K562 (cell line): ENCODE measurements around the gene GHSR. TPM values are rescaled to one million over a fixed set of nuclear protein-coding genes. Genes with fewer than 3 reads are reported as not detected.
"Not testable (repeated sequence)": the region's sequence is repeated elsewhere in the genome, so short reads cannot be mapped to it uniquely, and the experiment has no call there.

Experiments used
- ARID1B ChIP-seq: fragments of 450-650 bp; IDR thresholded peaks from 2 replicates; pipeline ENCODE4 v1.6.1; 2016; ENCODE audit warnings: antibody characterized with exemption, mild to moderate bottlenecking, inconsistent platforms
- ARID2 ChIP-seq: fragments of 450-650 bp; IDR thresholded peaks from 2 replicates; pipeline ENCODE4 v1.6.1; 2017; ENCODE audit warnings: antibody characterized with exemption, mild to moderate bottlenecking
- CTCF ChIP-seq, 3 experiments: IDR thresholded peaks in 2 of 3; conservative IDR thresholded peaks in 1 of 3; 2 replicates each; pipeline ENCODE4 v1.5.1; 2011 to 2012; ENCODE audit warnings: low read length in 3 of 3, mild to moderate bottlenecking in 3 of 3, control low read depth in 2 of 3, improper control_type of control experiment in 1 of 3, inconsistent platforms in 1 of 3, low read depth in 1 of 3, mixed read lengths in 1 of 3, moderate library complexity in 1 of 3; ENCODE audit not compliant: insufficient read depth in 2 of 3
- GATA2 ChIP-seq: sonication (generic); formaldehyde crosslinking; IDR thresholded peaks from 2 replicates; pipeline ENCODE4 v1.4.0; 2020; ENCODE audit warnings: mild to moderate bottlenecking, missing genetic modification reagents
- HDAC2 ChIP-seq: fragments of 450-650 bp; IDR thresholded peaks from 2 replicates; pipeline ENCODE4 v1.6.1; 2016; ENCODE audit warnings: mild to moderate bottlenecking
- HLTF ChIP-seq: fragments of 450-650 bp; IDR thresholded peaks from 2 replicates; pipeline ENCODE4 v1.6.1; 2016
- KDM1A ChIP-seq, 2 experiments: fragments of 450-650 bp; IDR thresholded peaks; 2 replicates each; pipeline ENCODE4 v1.6.1; 2016; ENCODE audit warnings: mild to moderate bottlenecking in 2 of 2
- MYC ChIP-seq, 2 experiments: fragments of 250-450 bp in 1 of 2; sonication (Bioruptor Pico) in 1 of 2; IDR thresholded peaks; 2 replicates each; pipeline versions ENCODE4 v1.5.1 to v1.6.1; 2012 to 2021; ENCODE audit warnings: low read depth in 2 of 2, borderline replicate concordance in 1 of 2, improper control_type of control experiment in 1 of 2, low read length in 1 of 2, mild to moderate bottlenecking in 1 of 2, moderate library complexity in 1 of 2
- NFATC3 ChIP-seq: fragments of 450-650 bp; IDR thresholded peaks from 2 replicates; pipeline ENCODE4 v1.6.1; 2017; ENCODE audit warnings: mild to moderate bottlenecking
- NFE2 ChIP-seq: IDR thresholded peaks from 2 replicates; pipeline ENCODE4 v1.6.1; 2014; ENCODE audit warnings: antibody characterized with exemption, low read depth
- NFIC ChIP-seq: fragments of 450-650 bp; IDR thresholded peaks from 2 replicates; pipeline ENCODE4 v1.6.1; 2017; ENCODE audit warnings: mild to moderate bottlenecking, inconsistent platforms
- RBM39 ChIP-seq: fragments of 200-400 bp; formaldehyde crosslinking; optimal IDR thresholded peaks from 2 replicates; pipeline ENCODE3; 2018; ENCODE audit warnings: low read depth, low read length
- RCOR1 ChIP-seq, 2 experiments: IDR thresholded peaks; 2 replicates each; pipeline ENCODE4 v1.6.1; 2012; ENCODE audit warnings: low read depth in 2 of 2, low read length in 2 of 2, borderline replicate concordance in 1 of 2, improper control_type of control experiment in 1 of 2
- SMC3 ChIP-seq: conservative IDR thresholded peaks from 2 replicates; pipeline ENCODE4 v1.6.1; 2011; ENCODE audit warnings: low read depth, low read length, improper control_type of control experiment; ENCODE audit not compliant: insufficient read depth
- SOX6 ChIP-seq: fragments of 450-650 bp; IDR thresholded peaks from 2 replicates; pipeline ENCODE4 v1.6.1; 2014; ENCODE audit warnings: mild to moderate bottlenecking
- THRAP3 ChIP-seq: fragments of 450-650 bp; IDR thresholded peaks from 2 replicates; pipeline ENCODE4 v1.6.1; 2016; ENCODE audit warnings: mild to moderate bottlenecking, inconsistent platforms, borderline replicate concordance
- TRIM25 ChIP-seq: fragments of 450-650 bp; IDR thresholded peaks from 2 replicates; pipeline ENCODE4 v1.7.0; 2016; ENCODE audit warnings: borderline replicate concordance
- polyA plus RNA-seq, 8 experiments: library from polyadenylated mRNA; depleted of rRNA in 4 of 8; stranded (reverse) in 5 of 8; unstranded in 3 of 8; fragments of >200 nt; fragmentation: Nextera tagmentation in 2 of 8; fragmentation: Illumina TruSeq in 1 of 8; extraction: Ambion mirVana in 2 of 8; extraction: Trizol in 1 of 8; gene quantifications; 2 replicates each; pipeline versions ENCODE4 v1.2.1 to v1.2.3, GENCODE V29; 2011 to 2014; ENCODE audit warnings: inconsistent platforms in 1 of 8, missing spikeins in 1 of 8
- total RNA-seq, 7 experiments: library from RNA; depleted of rRNA in 6 of 7; stranded (reverse); fragments of >200 nt in 6 of 7; fragmentation: Illumina TruSeq in 2 of 7; extraction: Trizol in 2 of 7; gene quantifications; 2 replicates each; pipeline versions ENCODE4 v1.2.1 to v1.2.3, GENCODE V29; 2011 to 2021; ENCODE audit warnings: low replicate concordance in 1 of 7
- TF ChIP-seq, protein P1 (sequence below): fragments of 450-650 bp; IDR thresholded peaks from 2 replicates; pipeline ENCODE4 v1.6.1; 2017; ENCODE audit warnings: antibody characterized with exemption, mild to moderate bottlenecking
- TF ChIP-seq, protein P2 (sequence below), 2 experiments: fragments of 450-650 bp; conservative IDR thresholded peaks; 2 replicates each; pipeline ENCODE4 v1.6.1; 2017; ENCODE audit warnings: mild to moderate bottlenecking in 2 of 2, moderate library complexity in 2 of 2

The GHSR gene
- total and polyA plus RNA-seq, 9 of the 15 experiments (the other 6 are each of a cell fraction or from before 2014, with no cell fraction given): not detected

- peak; percentile 65; the same call in 1 of the 2 replicates for TF ChIP-seq TRIM25
- TF ChIP-seq NFATC3: 0 out of 2 replicates have a peak, but pooled peaks have one; percentile 36
- 0 out of 4 replicates have a peak, but pooled peaks of 1 of the 2 experiments have one; percentile 9 for TF ChIP-seq KDM1A (IDR thresholded peaks at IDR 0.05)
- TF ChIP-seq NFIC: peak; percentile 6; the same call in 1 of the 2 replicates
- peak; percentile 64 for TF ChIP-seq GATA2 (CRISPR knock-in tag)
- TF ChIP-seq, protein P1, sequence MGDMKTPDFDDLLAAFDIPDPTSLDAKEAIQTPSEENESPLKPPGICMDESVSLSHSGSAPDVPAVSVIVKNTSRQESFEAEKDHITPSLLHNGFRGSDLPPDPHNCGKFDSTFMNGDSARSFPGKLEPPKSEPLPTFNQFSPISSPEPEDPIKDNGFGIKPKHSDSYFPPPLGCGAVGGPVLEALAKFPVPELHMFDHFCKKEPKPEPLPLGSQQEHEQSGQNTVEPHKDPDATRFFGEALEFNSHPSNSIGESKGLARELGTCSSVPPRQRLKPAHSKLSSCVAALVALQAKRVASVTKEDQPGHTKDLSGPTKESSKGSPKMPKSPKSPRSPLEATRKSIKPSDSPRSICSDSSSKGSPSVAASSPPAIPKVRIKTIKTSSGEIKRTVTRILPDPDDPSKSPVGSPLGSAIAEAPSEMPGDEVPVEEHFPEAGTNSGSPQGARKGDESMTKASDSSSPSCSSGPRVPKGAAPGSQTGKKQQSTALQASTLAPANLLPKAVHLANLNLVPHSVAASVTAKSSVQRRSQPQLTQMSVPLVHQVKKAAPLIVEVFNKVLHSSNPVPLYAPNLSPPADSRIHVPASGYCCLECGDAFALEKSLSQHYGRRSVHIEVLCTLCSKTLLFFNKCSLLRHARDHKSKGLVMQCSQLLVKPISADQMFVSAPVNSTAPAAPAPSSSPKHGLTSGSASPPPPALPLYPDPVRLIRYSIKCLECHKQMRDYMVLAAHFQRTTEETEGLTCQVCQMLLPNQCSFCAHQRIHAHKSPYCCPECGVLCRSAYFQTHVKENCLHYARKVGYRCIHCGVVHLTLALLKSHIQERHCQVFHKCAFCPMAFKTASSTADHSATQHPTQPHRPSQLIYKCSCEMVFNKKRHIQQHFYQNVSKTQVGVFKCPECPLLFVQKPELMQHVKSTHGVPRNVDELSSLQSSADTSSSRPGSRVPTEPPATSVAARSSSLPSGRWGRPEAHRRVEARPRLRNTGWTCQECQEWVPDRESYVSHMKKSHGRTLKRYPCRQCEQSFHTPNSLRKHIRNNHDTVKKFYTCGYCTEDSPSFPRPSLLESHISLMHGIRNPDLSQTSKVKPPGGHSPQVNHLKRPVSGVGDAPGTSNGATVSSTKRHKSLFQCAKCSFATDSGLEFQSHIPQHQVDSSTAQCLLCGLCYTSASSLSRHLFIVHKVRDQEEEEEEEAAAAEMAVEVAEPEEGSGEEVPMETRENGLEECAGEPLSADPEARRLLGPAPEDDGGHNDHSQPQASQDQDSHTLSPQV: peak; percentile 50; the same call in 1 of the 2 replicates
- TF ChIP-seq CTCF (IDR thresholded peaks at IDR 0.05 in 2 of 3, conservative IDR thresholded peaks at IDR 0.05 in 1 of 3; ENCODE audit: insufficient read depth in 2 of 3, low read depth in 1 of 3, low read length in 3 of 3): peak; percentile 72 to 84 (median 73)
- TF ChIP-seq NFE2: peak; percentile 91
- peak; percentile 72 for TF ChIP-seq SOX6
- peak; percentile 88 for TF ChIP-seq RBM39
- TF ChIP-seq HLTF: 0 out of 2 replicates have a peak, but pooled peaks have one; percentile 33
- peak; percentile 93 for TF ChIP-seq SMC3
- TF ChIP-seq HDAC2: 0 out of 2 replicates have a peak, but pooled peaks have one; percentile 19
- TF ChIP-seq RCOR1 (IDR thresholded peaks at IDR 0.05; ENCODE audit: borderline replicate concordance in 1 of 2, low read depth in 2 of 2, low read length in 2 of 2): 0 out of 4 replicates have a peak, but pooled peaks of 1 of the 2 experiments have one; percentile 16
- TF ChIP-seq, protein P2, sequence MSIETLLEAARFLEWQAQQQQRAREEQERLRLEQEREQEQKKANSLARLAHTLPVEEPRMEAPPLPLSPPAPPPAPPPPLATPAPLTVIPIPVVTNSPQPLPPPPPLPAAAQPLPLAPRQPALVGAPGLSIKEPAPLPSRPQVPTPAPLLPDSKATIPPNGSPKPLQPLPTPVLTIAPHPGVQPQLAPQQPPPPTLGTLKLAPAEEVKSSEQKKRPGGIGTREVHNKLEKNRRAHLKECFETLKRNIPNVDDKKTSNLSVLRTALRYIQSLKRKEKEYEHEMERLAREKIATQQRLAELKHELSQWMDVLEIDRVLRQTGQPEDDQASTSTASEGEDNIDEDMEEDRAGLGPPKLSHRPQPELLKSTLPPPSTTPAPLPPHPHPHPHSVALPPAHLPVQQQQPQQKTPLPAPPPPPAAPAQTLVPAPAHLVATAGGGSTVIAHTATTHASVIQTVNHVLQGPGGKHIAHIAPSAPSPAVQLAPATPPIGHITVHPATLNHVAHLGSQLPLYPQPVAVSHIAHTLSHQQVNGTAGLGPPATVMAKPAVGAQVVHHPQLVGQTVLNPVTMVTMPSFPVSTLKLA (conservative IDR thresholded peaks at IDR 0.05): peak; percentile 20 to 25; a peak in 1 of 4 replicates
- TF ChIP-seq ARID2: 0 out of 2 replicates have a peak, but pooled peaks have one; percentile 33
- peak; percentile 52; the same call in 1 of the 2 replicates for TF ChIP-seq MYC (IDR thresholded peaks at IDR 0.05; ENCODE audit: low read depth, low read length)
- not testable (repeated sequence) for TF ChIP-seq MYC (CRISPR knock-in tag; IDR thresholded peaks at IDR 0.05; ENCODE audit: borderline replicate concordance, low read depth)
- TF ChIP-seq ARID1B: peak; percentile 53
- TF ChIP-seq THRAP3: peak; percentile 25; the same call in 1 of the 2 replicates
Observed at GRCh38 chr3:172490198-172490669, 42.0 kb upstream of the GHSR start (continued).
